HG02938 (cell line): ENCODE measurements around the gene POLG.
A peak's percentile ranks its signal among the peaks of the same experiment; 100 is the strongest.

ENCODE experiments used
- ATAC-seq: cut with Tn5 transposase; IDR thresholded peaks from one replicate; pipeline ENCODE4 v1.9.1; 2021; ENCODE audit warnings: mild to moderate bottlenecking, moderate library complexity; ENCODE audit not compliant: unreplicated experiment

POLG gene

DNA sequence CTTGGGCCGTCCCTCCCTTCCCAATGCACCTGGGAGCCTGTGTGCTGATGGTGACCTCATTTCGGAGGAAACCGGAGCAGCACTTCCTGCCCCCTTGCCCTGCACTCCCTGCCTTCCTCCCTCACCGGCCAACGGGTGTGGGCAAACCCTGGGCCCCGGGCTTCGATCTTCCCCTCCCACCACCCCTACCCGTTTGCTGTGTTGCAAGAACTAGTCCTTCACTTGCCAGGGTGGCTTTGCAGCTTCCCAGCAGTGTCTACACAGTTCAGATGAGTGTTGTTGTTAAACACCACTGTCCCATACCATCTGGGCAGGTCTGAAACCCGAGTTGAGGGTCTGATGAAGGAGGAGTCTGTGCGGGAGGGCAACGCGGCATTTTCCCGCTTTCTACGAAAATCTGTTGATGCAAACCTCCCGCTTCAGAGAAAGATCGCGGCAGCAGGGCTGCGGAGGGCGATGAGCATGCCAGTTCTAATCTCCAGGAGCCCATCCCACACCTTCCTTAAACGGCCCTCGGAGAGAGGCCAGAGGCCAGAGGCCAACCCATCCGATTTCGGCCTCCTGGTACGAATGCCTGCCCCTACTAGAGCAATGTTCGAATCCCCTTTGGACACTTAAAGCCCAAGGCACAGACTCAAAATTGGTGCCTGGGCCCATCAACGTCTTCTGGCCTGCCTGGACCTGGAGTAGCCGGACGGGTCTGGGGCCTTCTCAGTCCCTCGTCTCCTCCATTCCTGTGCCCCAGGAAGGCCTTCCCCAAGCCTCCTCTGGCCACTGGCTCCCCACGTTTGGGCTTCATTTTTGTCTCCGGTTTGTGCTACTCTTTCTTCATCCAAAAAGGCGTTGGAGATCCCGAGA is 35.7 kb upstream of the POLG start:
- ATAC-seq, result no peak

DNA sequence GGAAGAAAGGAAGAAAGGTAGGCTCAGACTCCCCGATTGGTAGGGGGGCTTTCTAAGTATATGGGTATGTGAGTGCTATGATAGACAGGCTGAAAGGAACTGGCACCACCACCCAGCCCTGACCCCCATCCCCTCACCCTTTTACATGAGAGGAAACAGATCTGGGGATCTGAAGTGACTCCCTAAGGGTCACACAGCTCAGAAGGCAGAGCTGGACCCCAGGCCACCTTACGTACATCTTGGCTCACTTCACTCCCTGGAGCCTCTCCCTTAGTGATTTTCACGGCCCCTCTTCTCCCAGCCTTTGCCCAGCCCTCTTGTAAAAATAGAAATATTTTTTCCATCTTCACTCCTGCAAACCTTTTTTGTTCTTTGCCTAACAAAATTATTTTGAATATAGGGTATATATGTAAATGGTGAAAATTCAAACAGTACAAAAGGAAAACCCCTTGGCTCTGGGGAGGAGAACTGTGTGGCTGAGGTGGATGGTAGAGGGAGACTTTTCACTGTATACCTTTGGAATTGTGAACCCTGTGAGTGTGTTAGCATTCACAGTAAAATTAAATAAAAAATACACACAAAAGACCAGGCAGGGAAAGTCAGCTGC is 34.8 kb upstream of the POLG start:
- no peak for ATAC-seq

- ATAC-seq, result no peak
Observed at GRCh38 chr15:89368566-89369223, 34.1 kb upstream of the POLG start.

GRCh38 chr15:89367485-89368451 is 33.1 kb upstream of the POLG start:
- ATAC-seq, result no peak

DNA sequence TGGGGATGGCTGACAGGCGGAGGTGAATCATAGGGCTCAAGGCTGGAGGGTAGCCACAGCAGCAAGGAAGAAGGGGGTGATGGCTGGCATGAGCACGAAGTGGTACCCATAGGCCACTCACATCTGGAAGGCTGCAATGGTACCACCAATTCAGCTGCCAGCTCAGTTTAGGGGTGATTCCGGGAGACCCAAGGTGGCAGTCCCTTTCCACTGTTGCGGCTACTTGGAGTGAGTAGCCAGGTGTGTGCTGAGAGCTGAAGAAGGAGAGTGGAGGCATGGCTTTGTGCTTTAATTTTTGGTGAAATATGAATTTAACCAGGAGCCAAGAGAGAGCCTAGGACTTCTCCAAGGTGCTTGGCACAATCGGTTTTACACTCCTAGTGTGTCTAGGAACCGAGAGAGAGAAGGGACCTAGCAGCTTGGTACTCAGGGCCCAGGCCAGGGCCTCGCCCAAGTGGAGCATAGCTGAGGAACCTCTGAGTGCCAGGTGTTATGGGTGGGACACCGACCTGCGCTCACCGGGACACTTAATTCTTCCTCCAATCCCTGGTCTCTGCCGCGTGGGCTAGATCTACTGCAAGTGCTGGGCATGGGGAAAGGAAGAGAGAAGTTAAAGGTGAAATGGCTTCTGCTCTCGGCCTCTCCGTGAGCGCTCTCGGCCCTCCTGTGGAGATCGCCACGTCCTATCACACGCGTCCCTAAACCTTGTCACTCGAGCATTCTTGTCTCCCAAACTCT is 32.2 kb upstream of the POLG start:
- no peak for ATAC-seq

- ATAC-seq, result no peak
Observed at GRCh38 chr15:89365462-89366065, 30.9 kb upstream of the POLG start.

DNA sequence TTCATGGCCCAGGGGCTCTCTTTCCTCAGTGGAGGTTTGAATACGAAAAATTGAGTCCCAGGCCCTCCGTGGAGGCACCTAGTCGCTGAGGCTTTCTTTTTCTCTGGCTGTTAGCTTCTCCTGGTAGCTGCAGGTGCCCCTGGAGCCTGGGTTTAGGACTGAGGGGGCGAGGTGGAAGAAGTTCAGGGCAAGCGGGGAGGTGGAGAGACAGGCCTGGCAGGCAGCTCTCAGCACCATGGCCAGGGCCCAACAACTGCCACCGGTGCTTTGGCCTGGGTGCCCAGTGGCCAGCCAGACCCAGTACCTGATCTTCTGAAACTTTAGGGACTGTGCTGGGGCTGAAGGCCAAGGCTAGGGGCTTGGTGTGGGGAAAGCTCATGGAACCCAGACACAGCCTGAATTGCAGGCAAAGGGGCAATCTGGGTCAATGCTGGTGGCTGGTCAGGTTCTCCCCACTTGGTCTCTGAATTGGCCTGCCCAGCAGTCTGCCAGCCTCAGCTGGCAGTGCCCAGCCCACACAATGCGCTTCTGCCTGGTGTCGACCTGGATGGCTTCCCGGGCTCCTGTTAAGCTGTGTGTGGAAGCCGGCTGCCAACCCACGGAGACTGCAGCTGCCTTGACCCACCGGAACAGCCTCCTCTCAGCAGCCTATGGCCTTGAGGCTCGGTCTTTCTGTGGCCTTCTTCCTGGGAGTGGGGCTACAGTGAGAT is 30.3 kb upstream of the POLG start:
- ATAC-seq, result no peak

GRCh38 chr15:89364341-89364740 is 29.7 kb upstream of the POLG start:
- no peak for ATAC-seq

DNA sequence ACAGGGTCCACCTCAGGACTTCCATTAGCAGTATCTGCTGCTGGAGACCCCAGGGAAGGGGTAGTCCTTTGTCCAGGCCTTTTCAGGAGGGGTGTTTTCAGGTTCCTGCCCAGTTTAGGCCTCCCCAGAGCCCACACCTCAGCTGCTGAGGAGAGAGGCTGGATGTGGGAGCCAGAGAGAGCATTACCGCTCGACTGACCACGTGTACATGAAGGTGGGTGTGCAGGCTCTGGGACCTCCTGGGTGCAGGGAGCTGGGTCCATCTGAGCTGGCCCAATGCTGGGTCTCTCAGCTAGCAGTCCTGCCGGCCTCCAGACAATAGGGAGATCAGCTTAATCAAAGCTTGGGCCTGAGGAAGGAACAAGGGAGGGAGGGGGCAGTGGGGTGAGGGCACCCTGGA is 29.1 kb upstream of the POLG start:
- no peak for ATAC-seq

GRCh38 chr15:89363133-89363532 is 28.5 kb upstream of the POLG start:
- ATAC-seq, result no peak

DNA sequence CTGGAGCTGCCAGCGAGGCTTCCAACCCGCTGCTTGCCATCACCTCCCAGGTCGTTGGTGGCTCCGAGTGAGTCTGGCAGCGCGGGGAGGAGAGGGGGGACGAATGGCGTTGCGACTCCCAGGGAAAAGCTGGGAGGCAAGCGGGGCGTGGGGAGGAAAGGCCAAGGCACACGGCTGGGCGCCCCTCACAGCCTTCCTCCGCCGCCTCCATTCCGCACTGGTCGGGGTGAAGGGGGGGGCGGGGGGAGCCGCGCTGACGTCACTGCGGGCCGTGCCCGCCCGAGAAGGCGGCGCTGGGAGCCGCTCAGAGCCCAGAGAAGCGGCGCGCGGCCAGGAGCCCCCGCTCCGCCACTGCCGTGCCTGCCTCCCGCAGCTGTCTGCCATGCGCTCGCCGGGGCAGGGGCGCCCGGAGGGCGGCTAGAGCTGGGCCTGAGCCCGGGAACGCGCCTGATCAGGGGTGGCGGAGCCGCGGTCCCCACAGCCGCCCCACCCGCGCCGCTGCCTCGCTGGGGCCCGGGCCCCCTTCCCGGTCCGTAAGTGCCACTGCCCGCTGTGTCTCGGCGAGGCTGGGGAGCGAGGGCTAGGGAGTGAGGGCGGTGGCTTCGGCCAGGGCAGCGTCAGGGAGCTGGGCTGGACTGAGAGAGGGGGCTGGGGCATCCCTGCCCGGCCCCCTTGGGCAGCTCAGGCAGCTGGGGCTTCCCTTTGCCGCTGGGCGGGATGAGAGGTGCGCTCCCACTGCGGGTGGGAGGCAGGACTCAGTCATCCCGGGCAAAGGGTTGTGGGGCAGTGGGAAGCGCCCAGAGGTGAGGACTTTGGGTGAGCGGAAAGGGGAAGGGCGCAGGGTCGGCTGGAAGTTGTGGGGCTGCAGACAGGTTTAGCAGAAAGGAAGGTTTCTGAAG is 27.8 kb upstream of the POLG start:
- no peak for ATAC-seq

DNA sequence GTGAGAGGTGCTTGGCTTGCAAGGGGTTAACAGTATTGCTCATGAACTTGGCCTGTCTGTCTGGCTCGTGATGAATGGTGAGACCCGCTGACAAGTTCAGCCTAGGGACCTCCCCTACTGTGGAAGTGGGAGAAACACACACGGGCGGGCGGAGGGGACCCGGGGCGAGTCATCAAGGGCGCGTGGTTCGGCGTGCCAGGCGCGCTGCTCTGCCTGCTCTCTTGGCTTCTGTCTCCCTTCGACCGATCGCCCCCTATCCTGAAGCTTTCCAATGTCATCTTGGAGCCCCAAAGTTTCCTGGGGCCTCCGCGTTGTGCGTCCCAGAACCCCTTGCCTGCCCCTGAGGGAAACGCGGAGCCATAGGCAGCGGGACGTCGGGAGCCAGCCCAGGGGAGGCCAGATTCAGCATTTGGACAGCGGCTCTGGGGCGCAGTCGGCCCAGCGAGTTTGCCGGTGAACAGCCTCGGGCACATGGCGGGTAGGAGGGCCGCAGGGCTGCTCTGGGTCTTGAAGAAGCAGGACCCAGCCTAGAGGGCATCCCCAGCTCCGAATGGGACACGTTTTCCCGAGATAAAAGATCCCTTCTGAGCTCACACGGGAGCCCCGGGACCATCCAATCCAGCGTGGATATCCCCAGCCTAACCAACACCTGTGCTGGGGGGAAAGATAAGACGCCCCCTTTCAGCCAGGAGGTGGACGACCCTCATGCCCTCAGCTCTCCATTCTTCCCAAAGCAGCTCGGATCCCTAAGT is 27.0 kb upstream of the POLG start:
- no peak for ATAC-seq

- ATAC-seq, result no peak
Observed at GRCh38 chr15:89360294-89360971, 25.8 kb upstream of the POLG start.

DNA sequence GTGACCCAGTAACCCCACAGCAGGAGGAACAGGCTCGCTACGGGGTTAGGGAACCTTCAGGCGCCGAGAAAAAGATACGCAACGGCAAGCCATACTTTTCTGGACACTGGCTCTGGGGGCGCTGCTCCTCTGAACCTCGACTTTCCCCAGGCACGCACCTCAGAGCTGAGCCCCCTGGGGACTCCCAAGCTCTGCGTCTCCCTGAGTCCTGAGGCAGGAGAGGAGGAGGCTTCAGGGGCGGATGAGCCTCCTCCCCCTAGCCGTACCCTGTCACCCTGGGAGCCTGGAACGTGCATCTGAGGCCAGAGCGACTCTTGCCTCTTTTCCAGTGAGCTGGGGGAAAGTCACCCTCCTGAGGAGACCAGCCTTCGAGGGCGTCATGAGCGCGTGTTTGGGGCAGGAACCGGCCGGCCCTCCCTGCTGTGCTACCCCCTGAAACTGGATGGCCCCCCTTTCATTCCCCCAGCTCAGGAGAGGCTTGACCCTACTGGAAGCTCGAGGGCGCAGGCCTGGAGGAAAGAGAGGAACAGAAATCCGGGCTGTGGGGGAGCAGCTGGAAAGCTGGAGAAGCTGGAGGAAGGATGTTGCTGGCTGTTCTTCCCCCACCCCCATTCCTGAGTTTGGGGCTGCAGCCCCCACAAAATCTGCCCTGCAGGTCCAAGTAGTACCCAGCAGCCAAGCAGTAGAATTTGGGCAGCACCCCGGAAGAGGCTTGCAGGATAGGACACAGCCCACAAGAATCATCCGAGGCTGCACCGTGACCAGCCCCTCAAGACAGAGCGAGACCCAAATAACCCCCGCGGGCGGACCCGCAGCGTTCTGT is 25.1 kb upstream of the POLG start:
- ATAC-seq, result no peak

DNA sequence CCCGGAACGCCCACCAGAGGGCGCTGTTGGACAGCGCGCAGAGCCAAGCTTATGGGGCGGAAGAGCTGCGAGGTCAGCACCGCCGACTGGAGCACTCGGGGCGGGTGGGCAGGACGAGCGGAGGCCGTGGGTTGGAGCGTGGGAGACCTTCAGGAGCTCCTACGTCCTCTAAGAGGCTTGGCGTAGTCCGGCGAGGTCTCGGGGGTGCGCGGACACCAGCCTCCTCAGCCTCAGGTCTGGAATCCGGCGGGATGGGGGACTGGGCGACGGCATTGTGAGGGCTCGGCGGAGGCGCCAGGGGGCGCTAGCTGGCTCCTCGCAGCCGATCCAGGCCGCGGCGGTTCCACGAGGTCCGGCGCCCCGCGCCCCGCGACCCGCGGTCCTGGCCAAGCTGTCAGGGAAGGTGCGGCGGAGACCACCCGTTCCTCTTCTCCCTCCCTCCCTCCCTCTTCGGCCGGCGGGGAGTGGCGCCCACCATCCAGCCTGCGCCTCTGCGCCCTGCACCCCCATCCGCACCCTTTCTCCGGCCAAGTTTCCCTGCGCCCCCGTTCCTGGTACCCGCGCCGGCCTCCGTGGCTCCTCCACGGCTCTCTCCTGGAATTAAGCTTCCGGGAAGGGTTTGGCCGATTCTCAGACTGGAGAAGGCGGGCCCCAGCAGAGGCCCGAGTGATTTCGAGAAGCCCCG is 24.3 kb upstream of the POLG start:
- ATAC-seq, result peak; percentile 76

DNA sequence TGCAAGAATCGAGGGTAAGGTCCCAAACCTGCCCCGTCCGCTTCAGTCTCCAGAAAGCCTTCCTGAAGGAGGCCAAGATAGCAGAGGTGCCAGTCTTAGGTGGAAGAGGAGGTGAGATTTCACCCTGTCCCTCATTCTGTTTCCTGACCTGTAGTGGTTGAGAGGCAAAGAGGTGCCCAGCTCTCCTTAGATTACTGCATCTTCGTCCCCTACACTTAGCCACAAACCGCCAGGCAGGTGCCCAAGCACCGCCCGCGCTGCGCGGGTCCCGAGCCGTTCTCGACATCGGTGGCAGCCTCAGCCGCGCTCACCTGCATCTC is 23.8 kb upstream of the POLG start:
- ATAC-seq, result peak; percentile 6
